Trophoblast cell (in vitro differentiated cells and primary cell): ENCODE results near the gene FKBP10.
A peak's percentile ranks its signal among the peaks of the same experiment; 100 is the strongest.

ENCODE experiments used
- DNase-seq, 2 donors: peaks; one replicate each; pipeline ENCODE4 v3.0.0-alpha.2; 2016
- H2AFZ ChIP-seq: 2 replicates; pipeline ENCODE4 v1.6.1; 2013; ENCODE audit warnings: low read length, moderate library complexity, mild to moderate bottlenecking; ENCODE audit not compliant: insufficient read depth, poor library complexity
- H2AK5ac ChIP-seq: 2 replicates; pipeline ENCODE4 v1.6.1; 2013; ENCODE audit warnings: mild to moderate bottlenecking, low read length
- H2BK120ac ChIP-seq: 2 replicates; pipeline ENCODE4 v1.6.1; 2013; ENCODE audit warnings: low read length, mild to moderate bottlenecking, moderate library complexity; ENCODE audit not compliant: insufficient read depth, poor library complexity
- H2BK12ac ChIP-seq: 2 replicates; pipeline ENCODE4 v1.6.1; 2013; ENCODE audit warnings: mild to moderate bottlenecking, low read length, moderate library complexity
- H2BK5ac ChIP-seq: 2 replicates; pipeline ENCODE4 v1.6.1; 2013; ENCODE audit warnings: low read length, low read depth, moderate library complexity, mild to moderate bottlenecking; ENCODE audit not compliant: poor library complexity
- H3K14ac ChIP-seq: 2 replicates; pipeline ENCODE4 v1.6.1; 2013; ENCODE audit warnings: mild to moderate bottlenecking, low read length
- H3K18ac ChIP-seq: 2 replicates; pipeline ENCODE4 v1.6.1; 2013; ENCODE audit warnings: mild to moderate bottlenecking, low read length
- H3K23ac ChIP-seq: 2 replicates; pipeline ENCODE4 v1.6.1; 2013; ENCODE audit warnings: low read length
- H3K27ac ChIP-seq: 2 replicates; pipeline ENCODE4 v1.5.1; 2013; ENCODE audit warnings: low read depth, mild to moderate bottlenecking, inconsistent platforms, low read length, moderate library complexity
- H3K27me3 ChIP-seq: 2 replicates; pipeline ENCODE4 v1.6.1; 2013; ENCODE audit warnings: inconsistent platforms, mild to moderate bottlenecking, low read length, moderate library complexity; ENCODE audit not compliant: insufficient read depth
- H3K36me3 ChIP-seq, 2 experiments: 1 replicate in 1 of 2; 2 replicates in 1 of 2; pipeline ENCODE4 v1.6.1; 2013; ENCODE audit warnings: low read length in 2 of 2, mild to moderate bottlenecking in 2 of 2, moderate library complexity in 1 of 2; ENCODE audit not compliant: insufficient read depth in 2 of 2, control insufficient read depth in 1 of 2
- H3K4ac ChIP-seq: 2 replicates; pipeline ENCODE4 v1.6.1; 2013; ENCODE audit warnings: low read depth, mild to moderate bottlenecking, low read length, moderate library complexity
- H3K4me1 ChIP-seq, 2 experiments: 1 replicate in 1 of 2; 2 replicates in 1 of 2; pipeline ENCODE4 v1.6.1; 2013; ENCODE audit warnings: low read length in 2 of 2, mild to moderate bottlenecking in 2 of 2, moderate library complexity in 1 of 2; ENCODE audit not compliant: insufficient read depth in 2 of 2, control insufficient read depth in 1 of 2
- H3K4me2 ChIP-seq: 2 replicates; pipeline ENCODE4 v1.6.1; 2013; ENCODE audit warnings: inconsistent platforms, mild to moderate bottlenecking, low read length, moderate library complexity
- H3K4me3 ChIP-seq: 2 replicates; pipeline ENCODE4 v1.5.1; 2013; ENCODE audit warnings: mild to moderate bottlenecking, low read depth, low read length, inconsistent platforms
- H3K79me1 ChIP-seq: one replicate; pipeline ENCODE4 v1.6.1; 2013; ENCODE audit warnings: low read length
- H3K79me2 ChIP-seq: 2 replicates; pipeline ENCODE4 v1.6.1; 2013; ENCODE audit warnings: low read length, mild to moderate bottlenecking; ENCODE audit not compliant: control insufficient read depth, insufficient read depth, poor library complexity
- H3K9ac ChIP-seq: 2 replicates; pipeline ENCODE4 v1.6.1; 2013; ENCODE audit warnings: mild to moderate bottlenecking, low read length
- H3K9me3 ChIP-seq: 2 replicates; pipeline ENCODE4 v1.6.1; 2013; ENCODE audit warnings: low read depth, mild to moderate bottlenecking, control low read depth, inconsistent platforms, low read length; ENCODE audit not compliant: insufficient read depth
- H4K12ac ChIP-seq: 2 replicates; pipeline ENCODE4 v1.6.1; 2013; ENCODE audit warnings: low read depth, mild to moderate bottlenecking, low read length, moderate library complexity
- H4K8ac ChIP-seq: 2 replicates; pipeline ENCODE4 v1.6.1; 2013; ENCODE audit warnings: low read depth, mild to moderate bottlenecking, low read length, moderate library complexity
- H4K91ac ChIP-seq: one replicate; pipeline ENCODE4 v1.6.1; 2013; ENCODE audit warnings: low read depth, mild to moderate bottlenecking, low read length, moderate library complexity
- WGBS: extraction: QIAGEN DNeasy Blood & Tissue Kit; methylation state at CpG from one replicate; pipeline ENCODE4 v1.1.7; 2013; ENCODE audit warnings: missing lambda C conversion rate; ENCODE audit not compliant: insufficient read length, insufficient coverage; ENCODE audit errors: extremely low coverage; 5-methylcytosine and 5-hydroxymethylcytosine counted together

The FKBP10 gene

DNA sequence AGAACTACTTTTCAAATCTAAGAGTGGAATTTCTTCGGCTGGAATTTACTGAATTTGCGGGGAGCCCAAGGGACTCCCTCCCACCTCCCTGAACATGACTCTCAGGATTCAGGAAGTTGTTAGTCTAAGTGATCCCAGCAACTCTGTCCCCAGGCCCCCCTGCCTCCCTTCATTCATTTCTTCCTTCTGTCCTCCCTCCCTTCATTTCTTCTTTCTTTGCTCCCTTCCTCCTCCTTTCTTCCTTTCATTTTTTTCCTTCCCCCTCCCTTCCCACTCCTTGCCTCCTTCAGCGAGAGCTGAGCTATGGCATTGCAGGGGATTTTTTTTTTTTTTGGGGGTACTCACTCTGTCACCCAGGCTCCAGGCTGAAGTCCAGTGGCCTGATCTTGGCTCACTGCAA is 15.4 kb upstream of the FKBP10 start:
- no peak overlapping the region for H2AFZ ChIP-seq
- H3K4ac ChIP-seq = no peak overlapping the region
- peaks cover 1 to 3% of the 10 kb centered on the region in 2 experiments for H3K36me3 ChIP-seq
- H4K12ac ChIP-seq = no peak overlapping the region
- H2AK5ac ChIP-seq = no peak overlapping the region
- H3K18ac ChIP-seq = no peak overlapping the region
- no CpG with 5 or more reads among the region's 3 CpGs for WGBS
- DNase-seq = no peak
- no peak overlapping the region for H3K23ac ChIP-seq
- peak overlapping the region; percentile 33 for H4K8ac ChIP-seq
- no peaks in the 10 kb centered on the region for H3K9me3 ChIP-seq
- H3K79me2 ChIP-seq = peaks cover 6% of the 10 kb centered on the region
- H2BK12ac ChIP-seq = peak overlapping the region; percentile 56
- H3K14ac ChIP-seq = peak overlapping the region; percentile 25
- H3K4me2 ChIP-seq = no peak overlapping the region
- peaks cover 32 to 41% of the 10 kb centered on the region in 2 experiments for H3K4me1 ChIP-seq
- peaks cover 32% of the 10 kb centered on the region for H3K79me1 ChIP-seq
- no peak overlapping the region for H3K27ac ChIP-seq
- H3K4me3 ChIP-seq = no peak overlapping the region
- H3K27me3 ChIP-seq = no peaks in the 10 kb centered on the region
- peak overlapping the region; percentile 31 for H4K91ac ChIP-seq
- H2BK5ac ChIP-seq = peak overlapping the region; percentile 56
- no peak overlapping the region for H3K9ac ChIP-seq
- H2BK120ac ChIP-seq = peak overlapping the region; percentile 31

DNA sequence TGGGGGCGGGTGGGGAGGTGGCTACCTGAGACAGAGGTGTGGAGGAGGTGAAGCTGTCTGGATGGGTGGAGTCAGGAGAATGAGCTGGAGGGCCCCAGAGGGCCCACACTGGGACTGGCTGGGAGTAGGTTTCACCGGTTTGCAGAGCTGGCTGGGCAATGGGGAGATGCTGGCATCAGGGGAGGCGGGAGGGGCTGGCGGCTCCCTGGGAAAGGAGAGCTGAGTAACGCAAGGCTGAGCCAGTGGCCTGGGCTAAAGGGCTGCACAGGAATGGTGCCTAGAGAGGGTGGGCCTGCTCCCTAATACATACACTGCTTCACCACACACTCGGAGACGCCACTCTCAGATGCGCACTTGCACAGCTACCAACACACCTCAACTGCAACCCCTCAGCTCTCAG is 13.4 kb upstream of the FKBP10 start:
- Histone ChIP-seq H2BK12ac (peak overlapping the region; percentile 9), H2BK5ac (no peak overlapping the region)

DNA sequence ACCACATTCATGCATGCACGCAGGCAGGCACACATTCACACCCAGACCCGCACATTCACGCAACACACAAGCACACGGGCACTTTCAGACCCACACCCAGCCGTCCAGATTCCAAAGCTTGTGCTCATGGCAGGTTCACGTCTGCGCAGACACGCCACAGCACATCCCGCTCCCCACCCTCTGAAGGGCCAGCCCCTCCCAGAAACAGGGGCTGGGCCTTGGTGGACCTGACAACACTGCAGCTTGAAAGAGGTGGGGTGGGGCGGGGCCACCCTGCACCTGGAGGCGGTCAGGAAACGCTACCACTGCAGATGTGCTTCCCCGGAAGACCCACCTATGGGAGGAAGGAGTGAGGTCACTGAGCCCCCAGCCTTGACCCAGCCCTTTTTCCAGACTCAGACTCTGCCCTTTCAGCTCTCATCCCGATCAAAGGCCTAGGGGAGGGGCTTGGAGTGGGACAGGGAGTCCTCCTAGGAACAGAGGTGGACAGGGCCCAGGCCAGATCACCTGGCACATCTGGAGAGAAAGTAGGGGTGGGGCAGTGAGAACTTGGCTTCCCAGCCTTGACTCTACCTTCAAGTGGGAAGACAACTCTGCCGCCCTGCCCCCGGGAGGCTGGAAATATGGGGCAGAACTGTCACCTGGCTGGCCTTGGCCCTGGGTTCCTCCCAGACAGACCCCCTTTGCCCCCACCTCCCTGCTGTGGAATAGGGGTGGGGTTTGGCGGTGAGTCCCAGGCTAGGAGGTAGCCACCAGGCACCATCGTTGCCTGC is 12.0 kb upstream of the FKBP10 start:
- no peak overlapping the region for H3K4me3 ChIP-seq
- peak overlapping the region; percentile 20 for H2AFZ ChIP-seq
- H4K91ac ChIP-seq = peak overlapping the region; percentile 73
- H3K4me1 ChIP-seq = peaks cover 18 to 22% of the 10 kb centered on the region in 2 experiments
- H3K4ac ChIP-seq = peak overlapping the region; percentile 23
- H3K79me2 ChIP-seq = no peaks in the 10 kb centered on the region
- WGBS = no CpG with 5 or more reads among the region's 18 CpGs
- peak overlapping the region; percentile 53 for H3K4me2 ChIP-seq
- H3K79me1 ChIP-seq = peaks cover 15% of the 10 kb centered on the region
- H3K14ac ChIP-seq = peak overlapping the region; percentile 14
- H3K27me3 ChIP-seq = no peaks in the 10 kb centered on the region
- H3K9ac ChIP-seq = no peak overlapping the region
- H2BK12ac ChIP-seq = peak overlapping the region; percentile 14
- H2BK120ac ChIP-seq = peak overlapping the region; percentile 35
- peak overlapping the region; percentile 52 for H3K18ac ChIP-seq
- peak overlapping the region; percentile 51 for H2BK5ac ChIP-seq
- peak overlapping the region; percentile 69 for H2AK5ac ChIP-seq
- H3K9me3 ChIP-seq = no peaks in the 10 kb centered on the region
- H4K8ac ChIP-seq = peak overlapping the region; percentile 8
- DNase-seq = peak; percentile 99 to 100
- H3K27ac ChIP-seq = peak overlapping the region; percentile 81
- no peak overlapping the region for H3K23ac ChIP-seq
- H3K36me3 ChIP-seq = peaks cover 3 to 6% of the 10 kb centered on the region in 2 experiments
- no peak overlapping the region for H4K12ac ChIP-seq

More for the DNA sequence above, 13.4 kb upstream of the FKBP10 start:
- Histone ChIP-seq H3K4ac (no peak overlapping the region), H3K9ac (no peak overlapping the region), H3K79me1 (peaks cover 17% of the 10 kb centered on the region), H3K4me3 (no peak overlapping the region), H3K4me2 (no peak overlapping the region), H3K27ac (no peak overlapping the region), H2AK5ac (peak overlapping the region; percentile 1), H4K12ac (no peak overlapping the region), H3K23ac (no peak overlapping the region), H4K91ac (no peak overlapping the region), H3K18ac (no peak overlapping the region), H3K27me3 (no peaks in the 10 kb centered on the region), H3K36me3 (peaks cover 3 to 6% of the 10 kb centered on the region in 2 experiments), H3K14ac (no peak overlapping the region), H3K79me2 (no peaks in the 10 kb centered on the region), H2BK120ac (no peak overlapping the region), H3K9me3 (no peaks in the 10 kb centered on the region), H3K4me1 (peaks cover 18 to 28% of the 10 kb centered on the region in 2 experiments), H4K8ac (no peak overlapping the region), H2AFZ (no peak overlapping the region)
- no CpG with 5 or more reads among the region's 8 CpGs for WGBS
- peak; percentile 62 to 65 for DNase-seq

DNA sequence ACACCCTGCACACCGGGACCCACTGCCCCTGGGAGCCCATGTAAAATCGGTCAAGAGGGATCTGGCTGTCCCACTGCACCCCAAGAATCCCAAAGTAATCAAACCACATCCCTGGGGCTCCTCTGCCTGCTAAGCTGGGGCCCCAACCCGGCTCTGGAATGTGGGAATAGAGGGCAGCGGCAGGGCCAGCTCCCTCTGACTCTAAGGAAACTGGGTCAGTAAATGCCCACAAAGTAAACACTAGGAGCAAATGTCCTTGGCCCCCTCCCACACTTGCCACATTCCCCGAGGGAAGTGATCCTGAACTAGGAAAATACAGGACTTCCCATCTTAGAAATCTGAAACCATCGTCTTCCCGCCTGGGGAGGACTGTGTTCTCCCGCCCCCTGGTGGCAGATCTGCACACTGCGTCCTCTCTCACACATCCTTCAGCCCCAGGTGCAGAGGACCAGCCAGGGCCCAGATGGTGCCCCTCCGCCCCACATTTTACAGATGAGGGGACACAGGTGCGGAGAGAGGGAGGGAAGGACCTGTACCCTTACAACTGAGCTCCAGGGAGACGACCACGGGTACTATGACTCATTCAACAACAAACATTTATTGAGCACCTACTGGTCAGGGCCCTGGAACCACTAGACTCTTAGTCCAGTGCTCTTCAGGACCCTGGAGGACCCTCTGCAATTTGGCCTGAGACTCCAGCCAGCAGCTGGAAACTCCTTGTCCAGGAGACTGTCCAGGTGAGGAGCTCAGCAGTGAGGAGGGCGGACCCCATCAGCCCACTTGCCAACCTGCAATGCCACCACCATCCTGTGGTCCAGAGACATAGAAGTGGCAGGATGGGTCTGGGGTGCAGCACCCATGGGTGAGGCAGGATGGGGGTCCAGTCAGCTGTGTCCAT is 11.2 kb upstream of the FKBP10 start:
- peak overlapping the region; percentile 51 for H2BK5ac ChIP-seq
- H3K23ac ChIP-seq = no peak overlapping the region
- no CpG with 5 or more reads among the region's 14 CpGs for WGBS
- H3K18ac ChIP-seq = peak overlapping the region; percentile 52
- H3K36me3 ChIP-seq = peaks cover 3 to 11% of the 10 kb centered on the region in 2 experiments
- peaks cover 11% of the 10 kb centered on the region for H3K79me1 ChIP-seq
- H3K9ac ChIP-seq = no peak overlapping the region
- H3K14ac ChIP-seq = peak overlapping the region; percentile 14
- no peak overlapping the region for H3K4me3 ChIP-seq
- H2BK120ac ChIP-seq = peak overlapping the region; percentile 35
- peak overlapping the region; percentile 69 for H2AK5ac ChIP-seq
- peak overlapping the region; percentile 53 for H3K4me2 ChIP-seq
- H4K12ac ChIP-seq = no peak overlapping the region
- H3K4ac ChIP-seq = peak overlapping the region; percentile 23
- H4K8ac ChIP-seq = peak overlapping the region; percentile 8
- H3K27me3 ChIP-seq = no peaks in the 10 kb centered on the region
- peak overlapping the region; percentile 73 for H4K91ac ChIP-seq
- DNase-seq = peak; percentile 79 to 94
- H2BK12ac ChIP-seq = peak overlapping the region; percentile 14
- H3K9me3 ChIP-seq = no peaks in the 10 kb centered on the region
- peaks cover 13 to 16% of the 10 kb centered on the region in 2 experiments for H3K4me1 ChIP-seq
- H2AFZ ChIP-seq = no peak overlapping the region
- no peaks in the 10 kb centered on the region for H3K79me2 ChIP-seq
- H3K27ac ChIP-seq = peak overlapping the region; percentile 81
